Activated CD4-positive, alpha-beta memory T cell treated with anti-CD3 and anti-CD28 coated beads, Interleukin-2, amount 10 ng/mL, durations not matched to agents 7 days and 5 days (primary cell): ENCODE measurements around the gene TADA2A. TPM values are rescaled to one million over a fixed set of nuclear protein-coding genes. Genes with fewer than 3 reads are reported as not detected.
"Not testable (repeated sequence)": the region's sequence is repeated elsewhere in the genome, so short reads cannot be mapped to it uniquely, and the experiment has no call there.

Experiments used
- CTCF ChIA-PET: fragments of 350-600 bp; sonication (Branson Sonifier 250); formaldehyde crosslinking; loops from one replicate; lab custom pipeline; 2021; ENCODE audit warnings: antibody characterized with exemption, inconsistent platforms; lab: Charles Lee
- POLR2A ChIA-PET: fragments of 350-600 bp; sonication (Branson Sonifier 250); formaldehyde crosslinking; loops from one replicate; lab custom pipeline; 2021; ENCODE audit warnings: antibody characterized with exemption; lab: Charles Lee
- DNase-seq: peaks from one replicate; pipeline ENCODE4 v3.0.0-alpha.2; 2020
- H3K27ac Mint-ChIP-seq: one replicate; pipeline ENCODE4 v1.8.0; 2021; ENCODE audit warnings: mild to moderate bottlenecking, mixed read lengths
- H3K27me3 Mint-ChIP-seq: one replicate; pipeline ENCODE4 v1.8.0; 2021; ENCODE audit warnings: mixed read lengths
- H3K36me3 Mint-ChIP-seq: one replicate; pipeline ENCODE4 v1.8.0; 2021; ENCODE audit warnings: low read depth, mixed read lengths
- H3K4me1 Mint-ChIP-seq: one replicate; pipeline ENCODE4 v1.8.0; 2021; ENCODE audit warnings: mixed read lengths
- H3K4me3 Mint-ChIP-seq: one replicate; pipeline ENCODE4 v1.8.0; 2021; ENCODE audit warnings: mild to moderate bottlenecking, mixed read lengths
- H3K9me3 Mint-ChIP-seq: one replicate; pipeline ENCODE4 v1.8.0; 2021; ENCODE audit warnings: mixed read lengths
- total RNA-seq, 2 experiments: library from RNA; stranded (reverse); gene quantifications; one replicate each; pipeline ENCODE4 v1.2.3, GENCODE V29; 2021

TADA2A gene
- total RNA-seq, 2 experiments from 2014 or later: 42.5 to 43.0 TPM

- no peak overlapping the region for H3K4me3 Mint-ChIP-seq
- H3K36me3 Mint-ChIP-seq: peaks cover 69% of the 10 kb centered on the region
- ChIA-PET CTCF (interaction anchor here (0.7 to 2.2 kb wide), 2 partner anchors 10 to 67 kb away, joined by 4 to 8 read pairs; no protein-coding TSS in a partner anchor), POLR2A (interaction anchor here (1.1 to 4.1 kb wide), 2 partner anchors 11 to 32 kb away, joined by 3 to 26 read pairs; no protein-coding TSS in a partner anchor)
- H3K27ac Mint-ChIP-seq: peak overlapping the region; percentile 56
- peak; percentile 18 for DNase-seq
- H3K9me3 Mint-ChIP-seq: no peaks in the 10 kb centered on the region
- H3K27me3 Mint-ChIP-seq: no peaks in the 10 kb centered on the region
- H3K4me1 Mint-ChIP-seq: peaks cover 22% of the 10 kb centered on the region
Observed at GRCh38 chr17:37440424-37440823, 33.7 kb downstream of the TADA2A start.

GRCh38 chr17:37441369-37442014, 34.8 kb downstream of the TADA2A start:
- Mint-ChIP-seq H3K4me1 (peaks cover 22% of the 10 kb centered on the region), H3K36me3 (peaks cover 71% of the 10 kb centered on the region)
- not testable (repeated sequence) for H3K27ac Mint-ChIP-seq, H3K9me3 Mint-ChIP-seq, DNase-seq, H3K4me3 Mint-ChIP-seq, H3K27me3 Mint-ChIP-seq
- CTCF ChIA-PET: interaction anchor here (2.2 kb wide), 1 partner anchor 11 kb away, joined by 8 read pairs; no protein-coding TSS in a partner anchor
- POLR2A ChIA-PET: interaction anchor here (1.1 to 4.1 kb wide), 2 partner anchors 12 to 33 kb away, joined by 3 to 26 read pairs; no protein-coding TSS in a partner anchor

- no peak for DNase-seq
- H3K4me1 Mint-ChIP-seq: peaks cover 6% of the 10 kb centered on the region
- H3K27me3 Mint-ChIP-seq: no peaks in the 10 kb centered on the region
- no peak overlapping the region for H3K27ac Mint-ChIP-seq
- H3K36me3 Mint-ChIP-seq: peaks cover 66% of the 10 kb centered on the region
- CTCF ChIA-PET: no interaction called here
- POLR2A ChIA-PET: no interaction called here
- H3K9me3 Mint-ChIP-seq: no peaks in the 10 kb centered on the region
- no peak overlapping the region for H3K4me3 Mint-ChIP-seq
Observed at GRCh38 chr17:37446027-37446426, 39.3 kb downstream of the TADA2A start.

- H3K4me3 Mint-ChIP-seq: no peak overlapping the region
- H3K4me1 Mint-ChIP-seq: peaks cover 8% of the 10 kb centered on the region
- no peak overlapping the region for H3K27ac Mint-ChIP-seq
- ChIA-PET POLR2A (no interaction called here), CTCF (interaction anchor here (1.3 kb wide), 1 partner anchor 74 kb away, joined by 4 read pairs; no protein-coding TSS in a partner anchor)
- H3K27me3 Mint-ChIP-seq: no peaks in the 10 kb centered on the region
- no peak for DNase-seq
- no peaks in the 10 kb centered on the region for H3K9me3 Mint-ChIP-seq
- H3K36me3 Mint-ChIP-seq: peaks cover 57% of the 10 kb centered on the region
Observed at GRCh38 chr17:37447641-37448040, 41.0 kb downstream of the TADA2A start.

GRCh38 chr17:37450112-37450511, 43.4 kb downstream of the TADA2A start:
- ChIA-PET CTCF (interaction anchor here (0.6 to 1.2 kb wide), 5 partner anchors 12 to 187 kb away, joined by 3 to 4 read pairs (median 3); no protein-coding TSS in a partner anchor), POLR2A (interaction anchor here (1.0 to 1.4 kb wide), 3 partner anchors 20 to 91 kb away, joined by 3 to 5 read pairs (median 3); no protein-coding TSS in a partner anchor)
- Mint-ChIP-seq H3K27me3 (no peaks in the 10 kb centered on the region), H3K4me1 (peaks cover 8% of the 10 kb centered on the region), H3K9me3 (no peaks in the 10 kb centered on the region), H3K36me3 (peaks cover 51% of the 10 kb centered on the region), H3K4me3 (no peak overlapping the region), H3K27ac (no peak overlapping the region)
- DNase-seq: no peak

GRCh38 chr17:37457801-37458200, 51.1 kb downstream of the TADA2A start:
- H3K4me1 Mint-ChIP-seq, H3K9me3 Mint-ChIP-seq, H3K4me3 Mint-ChIP-seq, CTCF ChIA-PET, H3K27me3 Mint-ChIP-seq, POLR2A ChIA-PET, H3K27ac Mint-ChIP-seq, DNase-seq: not testable (repeated sequence)
- H3K36me3 Mint-ChIP-seq: peaks cover 40% of the 10 kb centered on the region

- H3K27me3 Mint-ChIP-seq: no peaks in the 10 kb centered on the region
- peaks cover 9% of the 10 kb centered on the region for H3K4me1 Mint-ChIP-seq
- no peaks in the 10 kb centered on the region for H3K9me3 Mint-ChIP-seq
- H3K4me3 Mint-ChIP-seq: no peak overlapping the region
- ChIA-PET POLR2A (no interaction called here), CTCF (interaction anchor here (0.7 kb wide), 1 partner anchor 24 kb away, joined by 3 read pairs; no protein-coding TSS in a partner anchor)
- no peak overlapping the region for H3K27ac Mint-ChIP-seq
- peaks cover 36% of the 10 kb centered on the region for H3K36me3 Mint-ChIP-seq
- no peak for DNase-seq
Observed at GRCh38 chr17:37458805-37459204, 52.1 kb downstream of the TADA2A start.

- Mint-ChIP-seq H3K27me3 (no peaks in the 10 kb centered on the region), H3K36me3 (peaks cover 47% of the 10 kb centered on the region), H3K4me1 (peaks cover 24% of the 10 kb centered on the region), H3K4me3 (no peak overlapping the region), H3K27ac (no peak overlapping the region), H3K9me3 (no peaks in the 10 kb centered on the region)
- ChIA-PET POLR2A (interaction anchor here (1.0 kb wide), 1 partner anchor 55 kb away, joined by 3 read pairs; the partner anchor contains the start of genes ACACA and TADA2A), CTCF (no interaction called here)
- no peak for DNase-seq
Observed at GRCh38 chr17:37461668-37462067, 55.0 kb downstream of the TADA2A start.

- no peaks in the 10 kb centered on the region for H3K9me3 Mint-ChIP-seq
Observed at GRCh38 chr17:37462492-37462891, 55.8 kb downstream of the TADA2A start.

GRCh38 chr17:37463039-37463438, 56.4 kb downstream of the TADA2A start:
- DNase-seq: no peak
- Mint-ChIP-seq H3K4me3 (no peak overlapping the region), H3K36me3 (peaks cover 50% of the 10 kb centered on the region), H3K4me1 (peaks cover 25% of the 10 kb centered on the region), H3K27me3 (no peaks in the 10 kb centered on the region), H3K9me3 (no peaks in the 10 kb centered on the region), H3K27ac (no peak overlapping the region)
- CTCF ChIA-PET: no interaction called here
- POLR2A ChIA-PET: no interaction called here

More at GRCh38 chr17:37462492-37462891, 55.8 kb downstream of the TADA2A start:
- ChIA-PET CTCF (no interaction called here), POLR2A (no interaction called here)
- Mint-ChIP-seq H3K27ac (no peak overlapping the region), H3K4me3 (no peak overlapping the region), H3K36me3 (peaks cover 52% of the 10 kb centered on the region), H3K27me3 (no peaks in the 10 kb centered on the region), H3K4me1 (peaks cover 25% of the 10 kb centered on the region)
- no peak for DNase-seq

GRCh38 chr17:37465069-37465616, 58.5 kb downstream of the TADA2A start:
- CTCF ChIA-PET: interaction anchor here (0.9 kb wide), 1 partner anchor 92 kb away, joined by 3 read pairs; no protein-coding TSS in a partner anchor

GRCh38 chr17:37466471-37466870, 59.8 kb downstream of the TADA2A start:
- DNase-seq: no peak
- H3K4me1 Mint-ChIP-seq: peaks cover 19% of the 10 kb centered on the region
- H3K36me3 Mint-ChIP-seq: peaks cover 60% of the 10 kb centered on the region
- no peak overlapping the region for H3K4me3 Mint-ChIP-seq
- CTCF ChIA-PET: no interaction called here
- H3K27me3 Mint-ChIP-seq: no peaks in the 10 kb centered on the region
- POLR2A ChIA-PET: interaction anchor here (1.9 kb wide), 1 partner anchor 36 kb away, joined by 4 read pairs; no protein-coding TSS in a partner anchor
- no peaks in the 10 kb centered on the region for H3K9me3 Mint-ChIP-seq
- peak overlapping the region; percentile 71 for H3K27ac Mint-ChIP-seq

More at GRCh38 chr17:37465069-37465616, 58.5 kb downstream of the TADA2A start:
- no peak overlapping the region for H3K27ac Mint-ChIP-seq
- H3K4me1 Mint-ChIP-seq: peaks cover 25% of the 10 kb centered on the region
- H3K27me3 Mint-ChIP-seq: no peaks in the 10 kb centered on the region
- POLR2A ChIA-PET: interaction anchor here (0.8 kb wide), 1 partner anchor 58 kb away, joined by 4 read pairs; no protein-coding TSS in a partner anchor
- no peaks in the 10 kb centered on the region for H3K9me3 Mint-ChIP-seq
- H3K4me3 Mint-ChIP-seq: no peak overlapping the region
- no peak for DNase-seq
- peaks cover 54% of the 10 kb centered on the region for H3K36me3 Mint-ChIP-seq

GRCh38 chr17:37470181-37470580, 63.5 kb downstream of the TADA2A start:
- ChIA-PET CTCF (no interaction called here), POLR2A (no interaction called here)
- H3K4me1 Mint-ChIP-seq: peaks cover 12% of the 10 kb centered on the region
- H3K27me3 Mint-ChIP-seq: no peaks in the 10 kb centered on the region
- DNase-seq: no peak
- H3K9me3 Mint-ChIP-seq: no peaks in the 10 kb centered on the region
- no peak overlapping the region for H3K4me3 Mint-ChIP-seq
- no peak overlapping the region for H3K27ac Mint-ChIP-seq
- H3K36me3 Mint-ChIP-seq: peaks cover 67% of the 10 kb centered on the region
